ENCODE data around the gene ZNF217. TPM values are rescaled to one million over a fixed set of nuclear protein-coding genes. Genes with fewer than 3 reads are reported as not detected.

ZNF217 gene
- total and polyA plus RNA-seq, 9 of the 15 experiments (the other 6 are each of a cell fraction or from before 2014, with no cell fraction given): 3.0 to 41.8 (median 16.8) TPM

DNA sequence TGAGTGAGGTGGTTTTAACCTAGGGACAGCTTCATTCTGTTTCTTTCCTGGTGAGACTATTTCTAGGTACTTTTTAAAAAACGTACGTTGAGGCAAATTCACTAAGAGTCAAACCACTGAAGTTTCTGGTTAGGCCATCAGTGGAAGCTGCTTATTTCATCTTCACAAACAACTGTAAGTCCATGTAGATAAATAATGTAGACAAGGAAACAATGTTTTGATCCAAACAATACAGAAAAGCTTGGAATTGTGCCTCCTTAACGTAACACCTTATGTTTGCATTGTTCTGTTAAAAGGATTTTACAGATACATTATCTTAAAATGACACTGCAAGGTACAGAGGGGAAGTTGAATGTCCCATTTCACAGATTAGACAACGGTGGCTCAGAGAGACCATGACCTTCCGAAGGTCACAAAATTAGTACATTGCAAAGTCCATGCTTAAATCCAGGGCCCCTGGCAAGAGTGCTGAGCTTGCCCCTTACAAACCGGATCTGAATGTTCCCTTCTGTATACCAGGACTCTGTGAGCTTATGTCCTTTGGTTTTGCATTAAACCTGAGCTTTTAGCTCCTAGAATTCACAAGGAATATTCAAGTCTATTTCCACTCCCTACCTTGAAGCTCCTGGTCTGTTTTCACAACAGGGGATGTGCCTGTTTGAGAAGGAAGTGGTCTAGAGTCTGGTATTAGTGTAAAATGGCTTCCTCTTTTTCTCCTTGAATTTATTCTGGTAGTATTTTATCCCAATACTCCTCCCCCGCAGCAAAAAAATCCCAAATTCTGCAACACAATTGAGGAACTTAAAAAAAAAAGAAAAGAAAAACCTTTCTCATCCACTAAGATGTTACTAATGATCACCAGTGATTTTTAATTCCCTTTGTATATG, 28.9 kb upstream of the ZNF217 start (continued):
- no peak for TF ChIP-seq NFE2L1 (tag; IDR thresholded peaks at IDR 0.05; ENCODE audit: borderline replicate concordance, low read depth)
- TF ChIP-seq THRA (IDR thresholded peaks at IDR 0.05): no peak
- TF ChIP-seq FOXK2 (conservative IDR thresholded peaks at IDR 0.05 in 1 of 2, IDR thresholded peaks at IDR 0.05 in 1 of 2; ENCODE audit: low read depth in 2 of 2): no peak
- TF ChIP-seq ZNF561 (CRISPR knock-in tag; conservative IDR thresholded peaks at IDR 0.05): no peak
- no peak for TF ChIP-seq ELK1 (CRISPR knock-in tag; IDR thresholded peaks at IDR 0.05)
- TF ChIP-seq ZNF3 (CRISPR knock-in tag; IDR thresholded peaks at IDR 0.05): no peak
- TF ChIP-seq ZNF76 (CRISPR knock-in tag; IDR thresholded peaks at IDR 0.05; ENCODE audit: borderline replicate concordance): no peak
- no peak for TF ChIP-seq TBL1XR1 (IDR thresholded peaks at IDR 0.05; ENCODE audit: low read length in 2 of 2)
- TF ChIP-seq KLF1 (tag; IDR thresholded peaks at IDR 0.05): no peak
- TF ChIP-seq ETV5 (CRISPR knock-in tag; IDR thresholded peaks at IDR 0.05; ENCODE audit: low read depth): peak; percentile 45; the same call in 1 of the 2 replicates
- no peak for TF ChIP-seq ASH1L (IDR thresholded peaks at IDR 0.05; ENCODE audit: borderline replicate concordance, low read depth, partially characterized antibody)
- TF ChIP-seq ID3 (CRISPR knock-in tag; IDR thresholded peaks at IDR 0.05): no peak
- no peak for TF ChIP-seq ID3 (tag; IDR thresholded peaks at IDR 0.05)
- no peak for TF ChIP-seq ZNF324 (CRISPR knock-in tag; IDR thresholded peaks at IDR 0.05)
- TF ChIP-seq ZNF696 (CRISPR knock-in tag; conservative IDR thresholded peaks at IDR 0.05): no peak
- TF ChIP-seq MCM7 (IDR thresholded peaks at IDR 0.05): no peak
- TF ChIP-seq ZNF232 (CRISPR knock-in tag; IDR thresholded peaks at IDR 0.05): no peak
- TF ChIP-seq TRIM24 (IDR thresholded peaks at IDR 0.05): no peak
- no peak for TF ChIP-seq MEIS2 (IDR thresholded peaks at IDR 0.05; ENCODE audit: partially characterized antibody)
- no peak for TF ChIP-seq ZNF431 (CRISPR knock-in tag; IDR thresholded peaks at IDR 0.05)
- no peak for TF ChIP-seq SRSF3 (IDR thresholded peaks at IDR 0.05; ENCODE audit: insufficient read depth, low read length)
- TF ChIP-seq MITF (IDR thresholded peaks at IDR 0.05): no peak
